Measurements from ENCODE around the gene GRPEL2.
A peak's percentile ranks its signal among the peaks of the same experiment; 100 is the strongest.

The GRPEL2 gene

GRCh38 chr5:149358294-149358651 lies 13.0 kb downstream of the GRPEL2 start:
- DNase-seq = peak in 1 of 2 experiments; percentile 43

GRCh38 chr5:149358868-149359495 lies 13.7 kb downstream of the GRPEL2 start:
- no peak for DNase-seq

GRCh38 chr5:149360272-149360671 lies 15.0 kb downstream of the GRPEL2 start:
- DNase-seq = no peak

- no peak for DNase-seq
Measured at GRCh38 chr5:149362541-149362940, 17.2 kb downstream of the GRPEL2 start.

- DNase-seq = no peak
Measured at GRCh38 chr5:149363358-149363757, 18.1 kb downstream of the GRPEL2 start.

- DNase-seq = no peak
Measured at GRCh38 chr5:149363936-149364335, 18.6 kb downstream of the GRPEL2 start.

GRCh38 chr5:149364719-149365118 lies 19.4 kb downstream of the GRPEL2 start:
- DNase-seq = no peak

- no peak for DNase-seq
Measured at GRCh38 chr5:149365418-149365817, 20.1 kb downstream of the GRPEL2 start.

- DNase-seq = no peak
Measured at GRCh38 chr5:149366169-149366729, 20.9 kb downstream of the GRPEL2 start.

- peak; percentile 34 to 88 for DNase-seq
Measured at GRCh38 chr5:149367249-149367971, 22.1 kb downstream of the GRPEL2 start.

GRCh38 chr5:149367972-149368645 lies 22.8 kb downstream of the GRPEL2 start:
- no peak for DNase-seq

GRCh38 chr5:149370878-149371277 lies 25.6 kb downstream of the GRPEL2 start:
- DNase-seq = no peak

- DNase-seq = peak; percentile 41 to 77
Measured at GRCh38 chr5:149371296-149371962, 26.1 kb downstream of the GRPEL2 start.

- DNase-seq = no peak
Measured at GRCh38 chr5:149372076-149372795, 26.9 kb downstream of the GRPEL2 start.

GRCh38 chr5:149372932-149373331 lies 27.6 kb downstream of the GRPEL2 start:
- no peak for DNase-seq

- DNase-seq = no peak
Measured at GRCh38 chr5:149374303-149374702, 29.0 kb downstream of the GRPEL2 start.

GRCh38 chr5:149374801-149375200 lies 29.5 kb downstream of the GRPEL2 start:
- DNase-seq = no peak

- DNase-seq = no peak
Measured at GRCh38 chr5:149375434-149375833, 30.1 kb downstream of the GRPEL2 start.

GRCh38 chr5:149376104-149376503 lies 30.8 kb downstream of the GRPEL2 start:
- DNase-seq = no peak

GRCh38 chr5:149376711-149377447 lies 31.6 kb downstream of the GRPEL2 start:
- DNase-seq = no peak

- no peak for DNase-seq
Measured at GRCh38 chr5:149378241-149378820, 33.0 kb downstream of the GRPEL2 start.

All from NCI-H526 (cell line).